K562 (cell line): ENCODE data around the gene NUSAP1. TPM values are rescaled to one million over a fixed set of nuclear protein-coding genes. Genes with fewer than 3 reads are reported as not detected.

Source experiments
- CHD1 ChIP-seq: fragments of 200-600 bp; sonication (generic); IDR thresholded peaks from one replicate; pipeline ENCODE4 v1.6.1; 2012; ENCODE audit warnings: mild to moderate bottlenecking, moderate library complexity, low read length, inconsistent platforms
- CSDE1 ChIP-seq, 2 experiments: fragments of 450-650 bp; IDR thresholded peaks; 2 replicates each; pipeline ENCODE4 v1.6.1; 2016; ENCODE audit warnings: mild to moderate bottlenecking in 1 of 2
- HNRNPLL ChIP-seq: fragments of 200-400 bp; formaldehyde crosslinking; IDR thresholded peaks from 2 replicates; pipeline ENCODE4 v1.6.1; 2017; ENCODE audit warnings: low read length, low read depth, mild to moderate bottlenecking; ENCODE audit not compliant: poor library complexity, severe bottlenecking
- IFI16 ChIP-seq: fragments of 250-450 bp; sonication (Bioruptor Pico); IDR thresholded peaks from 2 replicates; pipeline ENCODE4 v2.1.2; 2022; ENCODE audit warnings: mild to moderate bottlenecking, inconsistent platforms
- KHSRP ChIP-seq: fragments of 450-650 bp; IDR thresholded peaks from 2 replicates; pipeline ENCODE4 v1.6.1; 2017
- MBD1 ChIP-seq: fragments of 250-450 bp; sonication (Bioruptor Pico); IDR thresholded peaks from 2 replicates; pipeline ENCODE4 v1.8.0; 2022; ENCODE audit warnings: inconsistent platforms
- NONO ChIP-seq, 2 experiments: fragments of 200-400 bp in 1 of 2; fragments of 450-650 bp in 1 of 2; formaldehyde crosslinking in 1 of 2; IDR thresholded peaks; 2 replicates each; pipeline ENCODE4 v1.6.1; 2017; ENCODE audit warnings: low read depth in 2 of 2, mild to moderate bottlenecking in 2 of 2, moderate library complexity in 2 of 2, low read length in 1 of 2
- PTBP1 ChIP-seq: fragments of 200-400 bp; formaldehyde crosslinking; IDR thresholded peaks from 2 replicates; pipeline ENCODE4 v1.6.1; 2017; ENCODE audit warnings: low read depth, low read length
- SIRT6 ChIP-seq: IDR thresholded peaks from one replicate; pipeline ENCODE4 v1.6.1; 2012; ENCODE audit warnings: low read depth, mild to moderate bottlenecking, control low read depth, inconsistent platforms, low read length, moderate library complexity
- SMARCA5 ChIP-seq: fragments of 450-650 bp; IDR thresholded peaks from 2 replicates; pipeline ENCODE4 v1.6.1; 2016
- SP1 ChIP-seq: sonication (generic); formaldehyde crosslinking; IDR thresholded peaks from 2 replicates; pipeline ENCODE4 v1.8.1; 2022; ENCODE audit warnings: mild to moderate bottlenecking, missing genetic modification reagents
- TEAD1 ChIP-seq, 2 experiments: fragments of 450-650 bp in 1 of 2; sonication (generic) in 1 of 2; formaldehyde crosslinking; IDR thresholded peaks; 2 replicates each; pipeline versions ENCODE4 v1.4.0 to v1.8.0; 2020 to 2022; ENCODE audit warnings: mild to moderate bottlenecking in 2 of 2, missing genetic modification reagents in 1 of 2
- TFAP4 ChIP-seq: sonication (generic); formaldehyde crosslinking; IDR thresholded peaks from 2 replicates; pipeline ENCODE4 v1.8.0; 2022; ENCODE audit warnings: missing genetic modification reagents, mild to moderate bottlenecking, moderate library complexity, borderline replicate concordance
- THRAP3 ChIP-seq: fragments of 450-650 bp; IDR thresholded peaks from 2 replicates; pipeline ENCODE4 v1.6.1; 2016; ENCODE audit warnings: mild to moderate bottlenecking, inconsistent platforms, borderline replicate concordance
- ZBTB5 ChIP-seq: fragments of 450-650 bp; IDR thresholded peaks from 2 replicates; pipeline ENCODE4 v1.6.1; 2017; ENCODE audit warnings: antibody characterized with exemption
- ZNF121 ChIP-seq: sonication (generic); formaldehyde crosslinking; conservative IDR thresholded peaks from 2 replicates; pipeline ENCODE4 v1.8.0; 2022; ENCODE audit warnings: missing genetic modification reagents
- ZNF586 ChIP-seq: fragments of 450-650 bp; formaldehyde crosslinking; conservative IDR thresholded peaks from 2 replicates; pipeline ENCODE4 v1.4.0; 2020; ENCODE audit warnings: mild to moderate bottlenecking, moderate library complexity
- ZNF766 ChIP-seq: fragments of 200-800 bp; sonication (Bioruptor generic); conservative IDR thresholded peaks from 2 replicates; pipeline ENCODE4 v1.6.1; 2016; ENCODE audit warnings: missing genetic modification characterization, missing compliant biosample characterization
- polyA plus RNA-seq, 8 experiments: library from polyadenylated mRNA; depleted of rRNA in 4 of 8; stranded (reverse) in 5 of 8; unstranded in 3 of 8; fragments of >200 nt; fragmentation: Nextera tagmentation in 2 of 8; fragmentation: Illumina TruSeq in 1 of 8; extraction: Ambion mirVana in 2 of 8; extraction: Trizol in 1 of 8; gene quantifications; 2 replicates each; pipeline versions ENCODE4 v1.2.1 to v1.2.3, GENCODE V29; 2011 to 2014; ENCODE audit warnings: inconsistent platforms in 1 of 8, missing spikeins in 1 of 8
- total RNA-seq, 7 experiments: library from RNA; depleted of rRNA in 6 of 7; stranded (reverse); fragments of >200 nt in 6 of 7; fragmentation: Illumina TruSeq in 2 of 7; extraction: Trizol in 2 of 7; gene quantifications; 2 replicates each; pipeline versions ENCODE4 v1.2.1 to v1.2.3, GENCODE V29; 2011 to 2021; ENCODE audit warnings: low replicate concordance in 1 of 7
- TF ChIP-seq, protein P1 (sequence below): fragments of 250-450 bp; sonication (Bioruptor Pico); IDR thresholded peaks from 2 replicates; pipeline ENCODE4 v1.4.0; 2020
- TF ChIP-seq, protein P2 (sequence below): fragments of 450-650 bp; IDR thresholded peaks from 2 replicates; pipeline ENCODE4 v1.7.1; 2018; ENCODE audit warnings: mild to moderate bottlenecking, low read depth; ENCODE audit not compliant: partially characterized antibody

NUSAP1 gene
- total and polyA plus RNA-seq, 9 of the 15 experiments (the other 6 are each of a cell fraction or from before 2014, with no cell fraction given): 119 to 266 (median 227) TPM

GRCh38 chr15:41416742-41417417 lies 84.2 kb downstream of the NUSAP1 start, which contains the start of gene RTF1 (continued):
- no peak for TF ChIP-seq MBD1 (CRISPR knock-in tag)
- no peak for TF ChIP-seq ZBTB5
- TF ChIP-seq ZNF586 (CRISPR knock-in tag): no peak
- 0 out of 4 replicates have a peak, but pooled peaks of 1 of the 2 experiments have one; percentile 17 for TF ChIP-seq NONO (IDR thresholded peaks at IDR 0.05; ENCODE audit: low read depth in 2 of 2, low read length in 1 of 2)
- peak; percentile 88 for TF ChIP-seq SP1 (CRISPR knock-in tag)
- peak; percentile 74; the same call in 1 of the 2 replicates for TF ChIP-seq TFAP4 (CRISPR knock-in tag)
- peak; percentile 59 for TF ChIP-seq CHD1
- no peak for TF ChIP-seq SIRT6
- TF ChIP-seq PTBP1: no peak
- TF ChIP-seq, protein P1, sequence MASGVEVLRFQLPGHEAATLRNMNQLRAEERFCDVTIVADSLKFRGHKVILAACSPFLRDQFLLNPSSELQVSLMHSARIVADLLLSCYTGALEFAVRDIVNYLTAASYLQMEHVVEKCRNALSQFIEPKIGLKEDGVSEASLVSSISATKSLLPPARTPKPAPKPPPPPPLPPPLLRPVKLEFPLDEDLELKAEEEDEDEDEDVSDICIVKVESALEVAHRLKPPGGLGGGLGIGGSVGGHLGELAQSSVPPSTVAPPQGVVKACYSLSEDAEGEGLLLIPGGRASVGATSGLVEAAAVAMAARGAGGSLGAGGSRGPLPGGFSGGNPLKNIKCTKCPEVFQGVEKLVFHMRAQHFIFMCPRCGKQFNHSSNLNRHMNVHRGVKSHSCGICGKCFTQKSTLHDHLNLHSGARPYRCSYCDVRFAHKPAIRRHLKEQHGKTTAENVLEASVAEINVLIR (CRISPR knock-in tag): peak; percentile 62; the same call in 1 of the 2 replicates
- TF ChIP-seq ZNF766 (CRISPR knock-in tag): no peak
- TF ChIP-seq KHSRP: 0 out of 2 replicates have a peak, but pooled peaks have one; percentile 51
- peak; percentile 39 for TF ChIP-seq HNRNPLL
- TF ChIP-seq ZNF121 (CRISPR knock-in tag): no peak
- TF ChIP-seq IFI16 (CRISPR knock-in tag): no peak
- TF ChIP-seq THRAP3: no peak
- TF ChIP-seq, protein P2, sequence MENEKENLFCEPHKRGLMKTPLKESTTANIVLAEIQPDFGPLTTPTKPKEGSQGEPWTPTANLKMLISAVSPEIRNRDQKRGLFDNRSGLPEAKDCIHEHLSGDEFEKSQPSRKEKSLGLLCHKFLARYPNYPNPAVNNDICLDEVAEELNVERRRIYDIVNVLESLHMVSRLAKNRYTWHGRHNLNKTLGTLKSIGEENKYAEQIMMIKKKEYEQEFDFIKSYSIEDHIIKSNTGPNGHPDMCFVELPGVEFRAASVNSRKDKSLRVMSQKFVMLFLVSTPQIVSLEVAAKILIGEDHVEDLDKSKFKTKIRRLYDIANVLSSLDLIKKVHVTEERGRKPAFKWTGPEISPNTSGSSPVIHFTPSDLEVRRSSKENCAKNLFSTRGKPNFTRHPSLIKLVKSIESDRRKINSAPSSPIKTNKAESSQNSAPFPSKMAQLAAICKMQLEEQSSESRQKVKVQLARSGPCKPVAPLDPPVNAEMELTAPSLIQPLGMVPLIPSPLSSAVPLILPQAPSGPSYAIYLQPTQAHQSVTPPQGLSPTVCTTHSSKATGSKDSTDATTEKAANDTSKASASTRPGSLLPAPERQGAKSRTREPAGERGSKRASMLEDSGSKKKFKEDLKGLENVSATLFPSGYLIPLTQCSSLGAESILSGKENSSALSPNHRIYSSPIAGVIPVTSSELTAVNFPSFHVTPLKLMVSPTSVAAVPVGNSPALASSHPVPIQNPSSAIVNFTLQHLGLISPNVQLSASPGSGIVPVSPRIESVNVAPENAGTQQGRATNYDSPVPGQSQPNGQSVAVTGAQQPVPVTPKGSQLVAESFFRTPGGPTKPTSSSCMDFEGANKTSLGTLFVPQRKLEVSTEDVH: peak; percentile 62
- TF ChIP-seq SMARCA5: no peak
- peak in 1 of 2 experiments; percentile 30; a peak in 2 of 4 replicates for TF ChIP-seq TEAD1 (CRISPR knock-in tag; IDR thresholded peaks at IDR 0.05)
- no peak for TF ChIP-seq CSDE1 (IDR thresholded peaks at IDR 0.05)
